ENCODE data around the gene COP1. TPM values are rescaled to one million over a fixed set of nuclear protein-coding genes. Genes with fewer than 3 reads are reported as not detected.

Gene COP1
- 28.5 and 35.4 TPM in 2 replicates for total RNA-seq

GRCh38 chr1:176206961-176207902 is at the start of gene COP1:
TSS of gene COP1 (minus strand) at chr1:176207286. CDS start at chr1:176206978, 308 bp downstream.

Measured in myometrial cell (primary cell).